ENCODE data around the gene GGT6.

Gene GGT6

GRCh38 chr17:4550534-4551039 lies 9.8 kb downstream of the GGT6 start:
- DNase-seq: no peak

- DNase-seq: no peak
Measured at GRCh38 chr17:4549781-4550533, 10.4 kb downstream of the GGT6 start.

GRCh38 chr17:4548721-4549531 lies 11.5 kb downstream of the GGT6 start:
- no peak for DNase-seq

- no peak for DNase-seq
Measured at GRCh38 chr17:4548061-4548461, 12.3 kb downstream of the GGT6 start.

GRCh38 chr17:4547118-4547906 lies 13.1 kb downstream of the GGT6 start:
- DNase-seq: no peak

GRCh38 chr17:4545217-4545951 lies 15.0 kb downstream of the GGT6 start:
- DNase-seq: no peak

- DNase-seq: no peak
Measured at GRCh38 chr17:4544951-4545216, 15.5 kb downstream of the GGT6 start.

- DNase-seq: no peak
Measured at GRCh38 chr17:4544135-4544950, 16.0 kb downstream of the GGT6 start.

GRCh38 chr17:4543557-4544026 lies 16.8 kb downstream of the GGT6 start:
- no peak for DNase-seq

GRCh38 chr17:4542726-4543191 lies 17.6 kb downstream of the GGT6 start:
- DNase-seq: no peak

GRCh38 chr17:4542003-4542725 lies 18.2 kb downstream of the GGT6 start:
- no peak for DNase-seq

GRCh38 chr17:4541328-4542002 lies 18.9 kb downstream of the GGT6 start:
- DNase-seq: no peak

GRCh38 chr17:4540687-4541327 lies 19.6 kb downstream of the GGT6 start:
- no peak for DNase-seq

- DNase-seq: no peak
Measured at GRCh38 chr17:4540224-4540651, 20.1 kb downstream of the GGT6 start.

GRCh38 chr17:4539576-4540223 lies 20.7 kb downstream of the GGT6 start:
- no peak for DNase-seq

- DNase-seq: no peak
Measured at GRCh38 chr17:4539025-4539424, 21.4 kb downstream of the GGT6 start.

- DNase-seq: no peak
Measured at GRCh38 chr17:4538236-4539002, 22.0 kb downstream of the GGT6 start.

Data from stimulated activated CD4-positive, alpha-beta T cell treated with anti-CD3 and anti-CD28 coated beads, Interleukin-4, amount 100 ng/mL, for 24 hours (primary cell).